ENCODE data around the gene MLEC.

DNA sequence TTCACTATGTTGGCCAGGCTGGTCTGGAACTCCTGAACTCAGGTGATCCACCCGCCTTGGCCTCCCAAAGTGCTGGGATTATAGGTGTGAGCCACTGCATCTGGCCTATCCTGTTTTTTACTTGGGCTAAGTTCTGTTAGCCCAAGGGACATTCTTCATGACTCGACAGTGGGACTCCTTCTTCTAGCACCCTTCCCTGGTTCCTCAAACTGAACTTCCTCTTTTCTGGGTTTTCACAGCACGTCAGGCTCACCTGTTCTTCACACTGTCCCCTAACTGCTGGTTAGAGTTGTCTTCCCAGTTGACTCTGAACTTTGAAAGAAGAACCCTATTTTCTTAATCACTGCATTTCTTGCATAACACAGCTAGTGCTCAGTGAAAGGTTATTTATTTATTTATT is 24.1 kb upstream of the MLEC start:
- TF ChIP-seq, protein P1, sequence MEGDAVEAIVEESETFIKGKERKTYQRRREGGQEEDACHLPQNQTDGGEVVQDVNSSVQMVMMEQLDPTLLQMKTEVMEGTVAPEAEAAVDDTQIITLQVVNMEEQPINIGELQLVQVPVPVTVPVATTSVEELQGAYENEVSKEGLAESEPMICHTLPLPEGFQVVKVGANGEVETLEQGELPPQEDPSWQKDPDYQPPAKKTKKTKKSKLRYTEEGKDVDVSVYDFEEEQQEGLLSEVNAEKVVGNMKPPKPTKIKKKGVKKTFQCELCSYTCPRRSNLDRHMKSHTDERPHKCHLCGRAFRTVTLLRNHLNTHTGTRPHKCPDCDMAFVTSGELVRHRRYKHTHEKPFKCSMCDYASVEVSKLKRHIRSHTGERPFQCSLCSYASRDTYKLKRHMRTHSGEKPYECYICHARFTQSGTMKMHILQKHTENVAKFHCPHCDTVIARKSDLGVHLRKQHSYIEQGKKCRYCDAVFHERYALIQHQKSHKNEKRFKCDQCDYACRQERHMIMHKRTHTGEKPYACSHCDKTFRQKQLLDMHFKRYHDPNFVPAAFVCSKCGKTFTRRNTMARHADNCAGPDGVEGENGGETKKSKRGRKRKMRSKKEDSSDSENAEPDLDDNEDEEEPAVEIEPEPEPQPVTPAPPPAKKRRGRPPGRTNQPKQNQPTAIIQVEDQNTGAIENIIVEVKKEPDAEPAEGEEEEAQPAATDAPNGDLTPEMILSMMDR (IDR thresholded peaks at IDR 0.05) = no peak
- no peak for TF ChIP-seq EZH2 (IDR thresholded peaks at IDR 0.05)

Measured in neural progenitor cell (in vitro differentiated cells).